Liver (tissue), 3 donors: ENCODE measurements around the gene DMAC2.

Experiments
- HNF4A ChIP-seq, 2 donors: conservative IDR thresholded peaks; 2 replicates each; pipeline ENCODE4 v1.6.1; 2016; ENCODE audit warnings: antibody characterized with exemption in 2 of 2, mild to moderate bottlenecking in 2 of 2
- RAD21 ChIP-seq, 2 donors: IDR thresholded peaks; 2 replicates each; pipeline ENCODE4 v1.6.1; 2016; ENCODE audit warnings: antibody characterized with exemption in 2 of 2, mild to moderate bottlenecking in 2 of 2
- TAF1 ChIP-seq: conservative IDR thresholded peaks from 2 replicates; pipeline ENCODE4 v1.6.1; 2016; ENCODE audit warnings: antibody characterized with exemption, mild to moderate bottlenecking
- TF ChIP-seq, protein P1 (sequence below): fragments of 150-350 bp; IDR thresholded peaks from 2 replicates; pipeline ENCODE4 v1.5.1; 2017; ENCODE audit warnings: improper control_type of control experiment, low read depth, low read length; ENCODE audit not compliant: missing input control
- donor health status: healthy.
- donor health status: healthy.

DNA sequence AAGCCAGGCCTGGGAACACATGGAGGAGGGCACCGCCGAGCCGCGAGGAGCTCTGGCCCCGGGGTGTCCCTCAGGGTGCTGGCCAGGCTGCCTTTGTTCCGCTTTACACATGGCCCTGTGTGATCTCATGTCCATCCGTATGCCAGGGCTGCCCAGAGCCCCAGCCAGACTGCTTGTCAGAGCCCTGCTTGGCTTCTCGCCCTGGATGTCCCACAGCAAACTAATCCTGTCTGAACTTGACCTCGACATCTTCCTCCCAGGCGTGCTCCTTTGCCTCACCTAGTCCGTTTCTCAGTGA is 27.8 kb downstream of the DMAC2 start:
- TF ChIP-seq TAF1 (no peak), RAD21 (IDR thresholded peaks at IDR 0.05) (no peak), HNF4A (conservative IDR thresholded peaks at IDR 0.05) (no peak)
- TF ChIP-seq, protein P1, sequence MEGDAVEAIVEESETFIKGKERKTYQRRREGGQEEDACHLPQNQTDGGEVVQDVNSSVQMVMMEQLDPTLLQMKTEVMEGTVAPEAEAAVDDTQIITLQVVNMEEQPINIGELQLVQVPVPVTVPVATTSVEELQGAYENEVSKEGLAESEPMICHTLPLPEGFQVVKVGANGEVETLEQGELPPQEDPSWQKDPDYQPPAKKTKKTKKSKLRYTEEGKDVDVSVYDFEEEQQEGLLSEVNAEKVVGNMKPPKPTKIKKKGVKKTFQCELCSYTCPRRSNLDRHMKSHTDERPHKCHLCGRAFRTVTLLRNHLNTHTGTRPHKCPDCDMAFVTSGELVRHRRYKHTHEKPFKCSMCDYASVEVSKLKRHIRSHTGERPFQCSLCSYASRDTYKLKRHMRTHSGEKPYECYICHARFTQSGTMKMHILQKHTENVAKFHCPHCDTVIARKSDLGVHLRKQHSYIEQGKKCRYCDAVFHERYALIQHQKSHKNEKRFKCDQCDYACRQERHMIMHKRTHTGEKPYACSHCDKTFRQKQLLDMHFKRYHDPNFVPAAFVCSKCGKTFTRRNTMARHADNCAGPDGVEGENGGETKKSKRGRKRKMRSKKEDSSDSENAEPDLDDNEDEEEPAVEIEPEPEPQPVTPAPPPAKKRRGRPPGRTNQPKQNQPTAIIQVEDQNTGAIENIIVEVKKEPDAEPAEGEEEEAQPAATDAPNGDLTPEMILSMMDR: no peak
